ENCODE measurements around the gene FCRL4. TPM values are rescaled to one million over a fixed set of nuclear protein-coding genes. Genes with fewer than 3 reads are reported as not detected.

The FCRL4 gene
- total RNA-seq (not detected), polyA plus RNA-seq (not detected)

DNA sequence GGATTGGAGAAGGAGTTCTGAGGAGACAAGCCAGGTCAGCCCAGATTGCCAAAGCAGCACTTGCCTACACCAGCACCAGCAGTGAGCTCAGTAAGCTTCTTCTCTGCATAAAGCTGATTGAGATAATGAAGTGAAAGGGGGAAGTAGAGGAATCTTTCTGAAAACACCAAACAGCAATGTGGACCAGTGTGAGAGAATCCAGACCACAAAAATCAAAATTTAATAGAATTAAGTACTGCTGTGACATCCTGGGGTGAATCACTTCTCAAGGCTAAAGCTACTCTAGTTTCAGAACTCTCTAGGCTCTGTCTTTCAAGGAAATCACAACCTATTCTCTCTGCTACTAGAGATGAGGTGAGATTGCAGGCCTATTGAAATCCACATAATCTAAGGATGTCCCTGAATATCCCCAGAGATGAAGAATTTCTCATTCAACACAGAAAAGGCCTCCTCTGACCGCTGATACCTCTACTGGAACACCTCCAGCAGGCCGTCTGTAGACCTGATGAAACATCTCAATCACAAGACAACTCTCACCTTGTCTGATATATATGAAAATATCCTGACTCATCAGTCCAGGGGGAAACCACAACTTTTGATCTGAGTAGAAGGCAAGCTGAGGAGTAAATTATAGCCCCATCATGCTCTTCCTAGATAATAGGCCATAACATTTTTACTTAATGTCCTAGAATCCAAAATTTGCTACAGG is at the start of gene FCRL4:
Gene FCRL4, minus strand, starts transcription at position 127 of the 709 bp plus-strand sequence. CDS start 141 bp downstream, outside the sequence.
- H3K27ac Mint-ChIP-seq = no peak within 1 kb of the TSS
- DNase-seq (peak in 1 of 3 donors; percentile 11), ATAC-seq (ENCODE audit: low read depth in 2 of 2) (peak; percentile 25 to 47)
- H3K4me1 Mint-ChIP-seq = peaks cover 0 to 10% (median 4%) of the 10 kb centered on the region in 4 donors
- no peaks in the 10 kb centered on the region for H3K36me3 Mint-ChIP-seq
- no peaks in the 10 kb centered on the region for H3K9me3 ChIP-seq (ENCODE audit: control insufficient read depth in 2 of 2, low read length in 2 of 2)
- peaks cover 0 to 3% (median 0%) of the 10 kb centered on the region in 7 donors for H3K9me3 Mint-ChIP-seq
- H3K27me3 Mint-ChIP-seq = peaks cover 13% of the 10 kb centered on the region
- peak within 1 kb of the TSS in 1 of 4 donors; percentile 39 for H3K4me3 Mint-ChIP-seq
- no peak within 1 kb of the TSS for H3K27ac ChIP-seq (ENCODE audit: insufficient read depth, low read length, poor library complexity, severe bottlenecking)
- H3K36me3 ChIP-seq (ENCODE audit: control insufficient read depth, insufficient read depth, low read length) = no peaks in the 10 kb centered on the region
- H3K4me3 ChIP-seq (ENCODE audit: low read depth, low read length) = no peak within 1 kb of the TSS
- no peaks in the 10 kb centered on the region for H3K4me1 ChIP-seq (ENCODE audit: control insufficient read depth, insufficient read depth, low read length, poor library complexity, severe bottlenecking)
- peaks cover 5% of the 10 kb centered on the region for H3K27me3 ChIP-seq (ENCODE audit: control insufficient read depth, insufficient read depth, low read length)

DNA sequence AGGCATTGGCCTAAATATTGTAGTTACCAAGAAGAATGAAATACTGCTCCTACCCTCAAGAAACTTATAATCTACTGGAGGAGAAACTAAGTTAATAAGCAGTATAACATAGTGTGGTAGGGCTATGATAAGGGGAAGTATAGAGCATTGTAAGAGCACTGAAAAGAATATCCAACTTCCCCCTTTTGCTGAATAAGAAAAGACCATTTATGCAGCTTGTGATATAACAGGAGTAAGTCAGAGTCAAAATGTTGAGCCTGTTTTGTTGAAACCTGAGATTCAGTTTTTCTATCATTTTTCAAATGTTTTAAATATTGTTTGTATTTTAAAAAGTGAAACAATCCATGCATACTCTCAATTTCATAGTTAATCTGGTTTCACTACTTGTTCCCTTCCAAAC is 48.3 kb upstream of the FCRL4 start:
- peak in 1 of 2 donors; percentile 28 for ATAC-seq (ENCODE audit: low read depth in 2 of 2)
- H3K27ac ChIP-seq (ENCODE audit: insufficient read depth, low read length, poor library complexity, severe bottlenecking) = no peak overlapping the region
- H3K9me3 ChIP-seq (ENCODE audit: control insufficient read depth in 2 of 2, low read length in 2 of 2) = no peaks in the 10 kb centered on the region
- peaks cover 6% of the 10 kb centered on the region for H3K27me3 ChIP-seq (ENCODE audit: control insufficient read depth, insufficient read depth, low read length)
- Mint-ChIP-seq H3K4me1 (no peaks in the 10 kb centered on the region), H3K27me3 (no peaks in the 10 kb centered on the region), H3K9me3 (no peaks in the 10 kb centered on the region), H3K36me3 (no peaks in the 10 kb centered on the region), H3K4me3 (no peak overlapping the region), H3K27ac (no peak overlapping the region)
- no peaks in the 10 kb centered on the region for H3K36me3 ChIP-seq (ENCODE audit: control insufficient read depth, insufficient read depth, low read length)
- DNase-seq = no peak
- no peak overlapping the region for H3K4me3 ChIP-seq (ENCODE audit: low read depth, low read length)
- no peaks in the 10 kb centered on the region for H3K4me1 ChIP-seq (ENCODE audit: control insufficient read depth, insufficient read depth, low read length, poor library complexity, severe bottlenecking)

GRCh38 chr1:157641177-157641576 is 43.3 kb upstream of the FCRL4 start:
- no peaks in the 10 kb centered on the region for H3K27me3 Mint-ChIP-seq
- H3K4me3 Mint-ChIP-seq = no peak overlapping the region
- Histone ChIP-seq H3K36me3 (ENCODE audit: control insufficient read depth, insufficient read depth, low read length) (no peaks in the 10 kb centered on the region), H3K27me3 (ENCODE audit: control insufficient read depth, insufficient read depth, low read length) (peaks cover 2% of the 10 kb centered on the region), H3K9me3 (ENCODE audit: control insufficient read depth in 2 of 2, low read length in 2 of 2) (no peaks in the 10 kb centered on the region), H3K4me3 (ENCODE audit: low read depth, low read length) (no peak overlapping the region), H3K4me1 (ENCODE audit: control insufficient read depth, insufficient read depth, low read length, poor library complexity, severe bottlenecking) (no peaks in the 10 kb centered on the region), H3K27ac (ENCODE audit: insufficient read depth, low read length, poor library complexity, severe bottlenecking) (no peak overlapping the region)
- no peaks in the 10 kb centered on the region for H3K36me3 Mint-ChIP-seq
- H3K9me3 Mint-ChIP-seq = no peaks in the 10 kb centered on the region
- no peak overlapping the region for H3K27ac Mint-ChIP-seq
- no peak for ATAC-seq (ENCODE audit: low read depth in 2 of 2)
- peaks cover 0 to 6% (median 0%) of the 10 kb centered on the region in 4 donors for H3K4me1 Mint-ChIP-seq
- no peak for DNase-seq

DNA sequence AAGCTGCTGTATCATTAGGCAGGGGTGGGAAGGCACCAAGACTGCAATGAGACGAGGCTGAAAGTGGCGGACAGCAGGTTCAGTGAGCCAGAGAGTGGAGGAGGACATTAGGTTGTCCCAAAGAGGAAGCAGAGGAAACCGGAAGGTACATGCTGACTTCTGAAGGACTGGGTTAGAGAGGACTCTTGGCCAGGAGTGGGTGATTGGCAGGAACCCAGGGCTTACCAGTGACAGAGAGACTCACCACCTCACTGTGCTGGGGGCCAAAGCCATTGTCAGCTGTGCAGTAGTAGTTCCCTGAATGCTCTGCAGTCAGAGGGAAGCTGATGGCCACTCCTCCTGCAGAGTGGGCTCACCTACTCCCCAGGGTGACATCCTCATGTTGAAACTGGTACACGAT is 41.9 kb upstream of the FCRL4 start:
- H3K27ac ChIP-seq (ENCODE audit: insufficient read depth, low read length, poor library complexity, severe bottlenecking) = no peak overlapping the region

DNA sequence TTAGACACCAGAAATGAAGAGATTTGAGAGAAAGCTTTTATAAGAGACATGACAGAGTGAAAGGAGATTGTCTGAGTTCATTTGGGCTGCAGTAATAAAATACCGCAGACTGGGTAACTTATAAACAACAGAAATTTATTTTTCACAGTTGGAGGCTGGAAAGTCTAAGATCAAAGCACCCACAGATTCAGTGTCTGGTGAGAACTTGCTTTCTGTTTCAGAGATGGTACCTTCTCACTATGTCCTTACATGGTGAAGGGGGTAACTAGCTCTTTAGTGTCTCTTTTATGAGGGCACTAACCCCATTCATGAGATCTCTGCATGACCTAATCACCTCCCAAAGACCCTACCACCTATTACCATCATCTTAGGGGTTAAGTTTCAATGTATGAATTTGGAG is 30.9 kb upstream of the FCRL4 start:
- no peak overlapping the region for H3K27ac ChIP-seq (ENCODE audit: insufficient read depth, low read length, poor library complexity, severe bottlenecking)
- peak overlapping the region; percentile 23 for H3K4me3 ChIP-seq (ENCODE audit: low read depth, low read length)
- H3K9me3 ChIP-seq (ENCODE audit: control insufficient read depth in 2 of 2, low read length in 2 of 2) = no peaks in the 10 kb centered on the region
- peaks cover 2% of the 10 kb centered on the region for H3K27me3 ChIP-seq (ENCODE audit: control insufficient read depth, insufficient read depth, low read length)
- H3K36me3 Mint-ChIP-seq = no peaks in the 10 kb centered on the region
- H3K9me3 Mint-ChIP-seq = no peaks in the 10 kb centered on the region
- peaks cover 0 to 30% (median 4%) of the 10 kb centered on the region in 4 donors for H3K4me1 Mint-ChIP-seq
- peak overlapping the region in 2 of 4 donors; percentile 9 to 26 for H3K4me3 Mint-ChIP-seq
- ATAC-seq (ENCODE audit: low read depth in 2 of 2) = peak; percentile 72 to 78
- no peaks in the 10 kb centered on the region for H3K4me1 ChIP-seq (ENCODE audit: control insufficient read depth, insufficient read depth, low read length, poor library complexity, severe bottlenecking)
- H3K27ac Mint-ChIP-seq = peak overlapping the region in 1 of 3 donors; percentile 65
- H3K36me3 ChIP-seq (ENCODE audit: control insufficient read depth, insufficient read depth, low read length) = no peaks in the 10 kb centered on the region
- H3K27me3 Mint-ChIP-seq = peaks cover 14% of the 10 kb centered on the region
- peak in 2 of 3 donors; percentile 36 to 53 for DNase-seq

More for the DNA sequence above, 41.9 kb upstream of the FCRL4 start:
- H3K27me3 ChIP-seq (ENCODE audit: control insufficient read depth, insufficient read depth, low read length) = no peaks in the 10 kb centered on the region
- Mint-ChIP-seq H3K27me3 (no peaks in the 10 kb centered on the region), H3K4me3 (no peak overlapping the region), H3K36me3 (no peaks in the 10 kb centered on the region), H3K4me1 (peaks cover 0 to 6% (median 0%) of the 10 kb centered on the region in 4 donors), H3K9me3 (no peaks in the 10 kb centered on the region), H3K27ac (no peak overlapping the region)
- no peaks in the 10 kb centered on the region for H3K4me1 ChIP-seq (ENCODE audit: control insufficient read depth, insufficient read depth, low read length, poor library complexity, severe bottlenecking)
- DNase-seq (no peak), ATAC-seq (ENCODE audit: low read depth in 2 of 2) (no peak)
- H3K36me3 ChIP-seq (ENCODE audit: control insufficient read depth, insufficient read depth, low read length) = no peaks in the 10 kb centered on the region
- no peaks in the 10 kb centered on the region for H3K9me3 ChIP-seq (ENCODE audit: control insufficient read depth in 2 of 2, low read length in 2 of 2)
- no peak overlapping the region for H3K4me3 ChIP-seq (ENCODE audit: low read depth, low read length)

DNA sequence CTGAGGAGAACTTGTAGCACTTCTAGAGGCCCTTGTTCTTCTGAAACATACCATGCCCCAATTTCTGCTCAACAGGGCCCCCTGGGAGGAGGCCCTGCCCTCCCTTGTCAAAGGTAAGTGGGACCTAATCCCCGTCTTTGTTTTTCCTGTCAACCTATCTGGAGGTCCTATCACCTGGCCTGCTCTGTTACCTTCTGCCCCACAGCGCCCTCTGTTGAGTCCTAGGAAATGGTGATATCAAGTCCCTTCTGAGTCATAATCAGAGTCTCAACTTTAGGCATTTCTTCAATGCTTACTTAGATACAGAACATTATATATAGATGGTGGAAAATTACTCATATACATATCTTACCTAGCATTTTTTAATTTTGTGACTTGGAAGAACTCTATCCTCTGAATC is 28.2 kb upstream of the FCRL4 start:
- Mint-ChIP-seq H3K4me3 (peak overlapping the region in 1 of 4 donors; percentile 54), H3K27ac (peak overlapping the region in 1 of 3 donors; percentile 3), H3K27me3 (peaks cover 4% of the 10 kb centered on the region), H3K4me1 (peaks cover 0 to 30% (median 4%) of the 10 kb centered on the region in 4 donors), H3K36me3 (no peaks in the 10 kb centered on the region), H3K9me3 (no peaks in the 10 kb centered on the region)
- DNase-seq (peak in 1 of 3 donors; percentile 36), ATAC-seq (ENCODE audit: low read depth in 2 of 2) (no peak)
- no peaks in the 10 kb centered on the region for H3K4me1 ChIP-seq (ENCODE audit: control insufficient read depth, insufficient read depth, low read length, poor library complexity, severe bottlenecking)
- H3K27me3 ChIP-seq (ENCODE audit: control insufficient read depth, insufficient read depth, low read length) = peaks cover 4% of the 10 kb centered on the region
- no peaks in the 10 kb centered on the region for H3K9me3 ChIP-seq (ENCODE audit: control insufficient read depth in 2 of 2, low read length in 2 of 2)
- no peaks in the 10 kb centered on the region for H3K36me3 ChIP-seq (ENCODE audit: control insufficient read depth, insufficient read depth, low read length)
- H3K4me3 ChIP-seq (ENCODE audit: low read depth, low read length) = no peak overlapping the region
- no peak overlapping the region for H3K27ac ChIP-seq (ENCODE audit: insufficient read depth, low read length, poor library complexity, severe bottlenecking)

DNA sequence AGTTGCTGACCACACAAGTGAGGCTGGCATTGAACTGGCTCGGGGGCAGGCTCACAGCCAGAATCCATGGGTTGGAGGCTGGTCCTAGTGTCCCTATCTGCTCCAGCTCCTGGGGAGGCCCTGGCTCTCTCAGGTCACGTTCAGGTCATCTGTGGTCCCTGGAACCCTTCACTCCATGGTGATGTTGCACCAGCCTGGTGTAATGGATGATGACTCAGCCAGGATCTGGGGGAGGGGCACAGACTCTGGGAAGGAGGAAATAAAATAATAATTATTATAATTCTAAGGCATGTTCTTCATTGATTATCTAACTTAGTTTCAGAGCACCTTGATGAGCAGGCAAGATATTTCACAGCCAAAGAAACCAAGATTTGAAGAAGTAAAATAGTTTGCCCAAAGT is 26.6 kb upstream of the FCRL4 start:
- no peaks in the 10 kb centered on the region for H3K36me3 Mint-ChIP-seq
- no peaks in the 10 kb centered on the region for H3K9me3 Mint-ChIP-seq
- no peak overlapping the region for H3K27ac Mint-ChIP-seq
- peaks cover 0 to 21% (median 4%) of the 10 kb centered on the region in 4 donors for H3K4me1 Mint-ChIP-seq
- H3K9me3 ChIP-seq (ENCODE audit: control insufficient read depth in 2 of 2, low read length in 2 of 2) = no peaks in the 10 kb centered on the region
- no peaks in the 10 kb centered on the region for H3K36me3 ChIP-seq (ENCODE audit: control insufficient read depth, insufficient read depth, low read length)
- ATAC-seq (ENCODE audit: low read depth in 2 of 2) (no peak), DNase-seq (no peak)
- peaks cover 4% of the 10 kb centered on the region for H3K27me3 ChIP-seq (ENCODE audit: control insufficient read depth, insufficient read depth, low read length)
- no peaks in the 10 kb centered on the region for H3K4me1 ChIP-seq (ENCODE audit: control insufficient read depth, insufficient read depth, low read length, poor library complexity, severe bottlenecking)
- no peak overlapping the region for H3K27ac ChIP-seq (ENCODE audit: insufficient read depth, low read length, poor library complexity, severe bottlenecking)
- H3K4me3 ChIP-seq (ENCODE audit: low read depth, low read length) = no peak overlapping the region
- no peak overlapping the region for H3K4me3 Mint-ChIP-seq
- peaks cover 4% of the 10 kb centered on the region for H3K27me3 Mint-ChIP-seq

- Mint-ChIP-seq H3K27me3 (no peaks in the 10 kb centered on the region), H3K4me1 (peaks cover 0 to 8% (median 3%) of the 10 kb centered on the region in 4 donors), H3K27ac (no peak overlapping the region), H3K4me3 (no peak overlapping the region), H3K9me3 (no peaks in the 10 kb centered on the region), H3K36me3 (no peaks in the 10 kb centered on the region)
- no peak overlapping the region for H3K4me3 ChIP-seq (ENCODE audit: low read depth, low read length)
- no peaks in the 10 kb centered on the region for H3K36me3 ChIP-seq (ENCODE audit: control insufficient read depth, insufficient read depth, low read length)
- DNase-seq = no peak
- no peaks in the 10 kb centered on the region for H3K9me3 ChIP-seq (ENCODE audit: control insufficient read depth in 2 of 2, low read length in 2 of 2)
- H3K27me3 ChIP-seq (ENCODE audit: control insufficient read depth, insufficient read depth, low read length) = peaks cover 4% of the 10 kb centered on the region
- no peaks in the 10 kb centered on the region for H3K4me1 ChIP-seq (ENCODE audit: control insufficient read depth, insufficient read depth, low read length, poor library complexity, severe bottlenecking)
- no peak overlapping the region for H3K27ac ChIP-seq (ENCODE audit: insufficient read depth, low read length, poor library complexity, severe bottlenecking)
- no peak for ATAC-seq (ENCODE audit: low read depth in 2 of 2)
Measured at GRCh38 chr1:157622471-157622870, 24.6 kb upstream of the FCRL4 start.
